ENCODE measurements around the gene NRP2.

DNA sequence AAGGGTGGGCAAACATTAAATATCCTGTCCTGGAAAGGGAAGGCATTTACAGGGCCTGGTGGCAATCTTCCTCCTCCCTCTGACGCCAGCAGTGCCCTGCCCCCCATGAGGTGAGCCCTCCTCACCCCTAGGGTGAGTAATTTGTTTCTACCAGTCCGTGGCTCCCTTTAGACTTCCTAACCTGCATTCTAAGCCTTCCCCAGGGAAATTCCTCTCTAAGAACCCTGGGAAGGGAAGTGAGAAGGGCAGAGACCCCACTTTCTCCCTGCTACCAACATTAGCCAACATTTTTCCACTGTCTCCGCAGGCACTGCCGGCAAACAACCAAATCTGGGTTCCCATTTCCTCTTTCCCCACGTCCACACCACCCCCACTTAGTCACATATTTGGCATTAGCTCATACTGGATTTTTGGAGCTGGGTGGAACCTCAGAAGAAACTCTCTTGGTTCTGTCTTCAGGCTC lies 69.3 kb downstream of the NRP2 start:
- TF ChIP-seq, protein P1, sequence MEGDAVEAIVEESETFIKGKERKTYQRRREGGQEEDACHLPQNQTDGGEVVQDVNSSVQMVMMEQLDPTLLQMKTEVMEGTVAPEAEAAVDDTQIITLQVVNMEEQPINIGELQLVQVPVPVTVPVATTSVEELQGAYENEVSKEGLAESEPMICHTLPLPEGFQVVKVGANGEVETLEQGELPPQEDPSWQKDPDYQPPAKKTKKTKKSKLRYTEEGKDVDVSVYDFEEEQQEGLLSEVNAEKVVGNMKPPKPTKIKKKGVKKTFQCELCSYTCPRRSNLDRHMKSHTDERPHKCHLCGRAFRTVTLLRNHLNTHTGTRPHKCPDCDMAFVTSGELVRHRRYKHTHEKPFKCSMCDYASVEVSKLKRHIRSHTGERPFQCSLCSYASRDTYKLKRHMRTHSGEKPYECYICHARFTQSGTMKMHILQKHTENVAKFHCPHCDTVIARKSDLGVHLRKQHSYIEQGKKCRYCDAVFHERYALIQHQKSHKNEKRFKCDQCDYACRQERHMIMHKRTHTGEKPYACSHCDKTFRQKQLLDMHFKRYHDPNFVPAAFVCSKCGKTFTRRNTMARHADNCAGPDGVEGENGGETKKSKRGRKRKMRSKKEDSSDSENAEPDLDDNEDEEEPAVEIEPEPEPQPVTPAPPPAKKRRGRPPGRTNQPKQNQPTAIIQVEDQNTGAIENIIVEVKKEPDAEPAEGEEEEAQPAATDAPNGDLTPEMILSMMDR (IDR thresholded peaks at IDR 0.05 in 8 of 11, conservative IDR thresholded peaks at IDR 0.05 in 3 of 11), result no peak
- TF ChIP-seq POLR2A (IDR thresholded peaks at IDR 0.05) (no peak), POLR2AphosphoS5 (IDR thresholded peaks at IDR 0.05) (no peak)
